ENCODE measurements around the gene LRCOL1.

GRCh38 chr12:132617135-132617701 is 6.8 kb upstream of the LRCOL1 start:
- TF ChIP-seq CTCF (IDR thresholded peaks at IDR 0.05) (no peak), ZFX (IDR thresholded peaks at IDR 0.05; ENCODE audit: borderline replicate concordance) (no peak)
